HG02870 (cell line): ENCODE results near the gene RPL23.

ENCODE experiments used
- ATAC-seq: cut with Tn5 transposase; IDR thresholded peaks from one replicate; pipeline ENCODE4 v1.9.1; 2021; ENCODE audit warnings: mild to moderate bottlenecking, moderate library complexity; ENCODE audit not compliant: unreplicated experiment

RPL23 gene

DNA sequence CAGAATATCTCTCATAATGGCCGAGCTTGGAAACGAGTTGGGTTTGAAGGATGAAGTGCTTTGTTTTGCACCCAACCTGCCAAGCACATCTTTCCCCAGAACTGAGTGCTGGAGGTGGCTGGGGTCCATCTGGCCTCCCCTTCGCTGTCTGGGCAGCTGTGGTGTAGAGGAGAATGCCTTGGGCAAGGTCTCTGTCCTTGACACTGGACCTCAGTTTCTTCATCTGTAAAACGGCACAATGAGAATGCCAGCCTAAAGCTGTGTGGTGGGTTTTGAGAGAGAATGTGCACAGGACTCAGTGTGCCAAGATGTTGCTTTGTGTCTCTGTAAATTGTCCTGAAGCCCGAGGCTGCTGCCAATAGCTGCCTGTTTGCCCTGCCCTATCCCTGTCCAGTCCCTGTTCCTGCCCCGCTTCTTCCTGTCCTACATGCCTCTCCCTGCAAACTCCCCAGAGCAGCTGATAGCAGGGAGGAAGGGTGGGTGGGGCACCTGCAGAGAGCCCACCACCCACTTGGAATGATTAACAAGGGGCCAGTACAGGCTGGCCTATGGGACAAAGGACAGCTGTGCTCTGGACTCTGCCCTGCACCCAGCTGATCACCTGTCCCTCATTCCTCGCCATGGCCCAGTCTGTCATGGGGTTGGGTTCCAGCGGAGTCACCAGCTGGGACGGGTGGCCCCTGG is 31.7 kb upstream of the RPL23 start:
- ATAC-seq: no peak

- ATAC-seq: no peak
These were observed 30.3 kb upstream of the RPL23 start for GRCh38 chr17:38883592-38884526.

- ATAC-seq: no peak
These were observed 29.3 kb upstream of the RPL23 start for GRCh38 chr17:38882870-38883269.

GRCh38 chr17:38881600-38882191 is 28.2 kb upstream of the RPL23 start:
- no peak for ATAC-seq

DNA sequence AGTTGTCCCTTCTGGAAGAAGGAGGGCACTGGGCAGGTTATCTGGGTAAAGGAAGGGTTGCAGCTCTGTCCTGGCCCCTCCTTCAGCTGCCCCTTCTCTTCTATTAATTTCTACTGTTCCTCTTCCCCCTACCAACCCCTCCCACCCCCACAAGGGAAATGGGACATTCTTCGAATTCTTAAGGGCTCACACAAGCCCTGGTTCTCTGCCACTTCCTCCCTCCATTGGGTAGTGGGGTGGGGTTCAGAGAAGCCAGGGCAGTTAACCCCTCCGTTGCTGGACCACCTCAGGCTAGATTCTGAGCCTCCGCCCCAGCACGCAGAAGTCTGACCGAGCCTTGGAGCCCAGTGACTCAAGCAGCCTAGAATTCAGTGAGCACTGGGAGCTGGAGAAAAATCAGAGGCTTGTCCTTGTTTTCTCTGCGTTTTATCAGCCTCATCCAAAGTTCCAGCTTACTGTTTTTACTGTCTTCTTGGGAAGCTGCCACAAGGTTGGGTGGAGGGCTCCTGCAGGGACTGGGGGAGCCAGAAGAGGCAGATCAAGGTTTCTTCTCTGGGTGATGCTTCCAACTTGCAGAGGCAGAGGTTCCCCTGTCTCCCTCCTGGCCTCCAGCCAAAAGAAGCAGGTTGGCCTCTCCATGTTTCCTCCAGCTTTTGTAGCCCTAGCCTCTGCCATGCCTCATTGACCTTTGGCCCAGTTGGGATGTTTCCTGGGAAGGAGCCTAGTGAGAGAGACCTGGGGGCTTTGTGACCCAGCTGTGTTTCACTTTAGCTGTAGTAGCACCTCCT is 26.6 kb upstream of the RPL23 start:
- ATAC-seq: no peak

- no peak for ATAC-seq
These were observed 23.8 kb upstream of the RPL23 start for GRCh38 chr17:38877130-38877851.

DNA sequence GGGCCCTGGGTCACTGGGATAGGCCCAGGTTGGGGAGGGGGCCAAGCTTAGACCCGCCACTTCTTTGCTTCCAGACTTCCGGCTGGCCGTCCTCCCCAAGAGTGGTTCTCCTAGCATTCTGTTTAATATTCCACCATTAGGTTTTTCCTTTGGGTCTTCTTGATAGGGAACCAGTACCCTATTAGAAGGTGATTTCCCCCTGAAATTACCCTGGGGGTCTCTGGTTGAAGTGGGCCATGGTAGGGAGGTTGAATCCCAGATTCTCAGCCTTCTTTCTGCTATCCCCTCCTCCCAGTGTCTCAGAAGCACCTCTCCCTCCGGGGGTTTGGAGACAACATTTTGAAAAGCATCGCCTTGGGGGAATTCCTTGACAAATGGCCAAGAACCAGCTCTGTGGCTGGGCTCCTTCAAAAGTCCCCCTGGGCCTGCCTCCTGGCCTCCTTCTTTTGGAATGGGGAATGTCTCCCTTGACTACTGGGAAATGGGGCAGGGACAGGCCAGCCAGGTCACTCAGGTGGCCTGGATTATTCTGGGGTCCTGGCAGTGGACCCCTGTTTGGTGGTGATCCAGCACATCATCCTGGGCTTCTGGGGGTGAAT is 22.1 kb upstream of the RPL23 start:
- ATAC-seq: no peak

DNA sequence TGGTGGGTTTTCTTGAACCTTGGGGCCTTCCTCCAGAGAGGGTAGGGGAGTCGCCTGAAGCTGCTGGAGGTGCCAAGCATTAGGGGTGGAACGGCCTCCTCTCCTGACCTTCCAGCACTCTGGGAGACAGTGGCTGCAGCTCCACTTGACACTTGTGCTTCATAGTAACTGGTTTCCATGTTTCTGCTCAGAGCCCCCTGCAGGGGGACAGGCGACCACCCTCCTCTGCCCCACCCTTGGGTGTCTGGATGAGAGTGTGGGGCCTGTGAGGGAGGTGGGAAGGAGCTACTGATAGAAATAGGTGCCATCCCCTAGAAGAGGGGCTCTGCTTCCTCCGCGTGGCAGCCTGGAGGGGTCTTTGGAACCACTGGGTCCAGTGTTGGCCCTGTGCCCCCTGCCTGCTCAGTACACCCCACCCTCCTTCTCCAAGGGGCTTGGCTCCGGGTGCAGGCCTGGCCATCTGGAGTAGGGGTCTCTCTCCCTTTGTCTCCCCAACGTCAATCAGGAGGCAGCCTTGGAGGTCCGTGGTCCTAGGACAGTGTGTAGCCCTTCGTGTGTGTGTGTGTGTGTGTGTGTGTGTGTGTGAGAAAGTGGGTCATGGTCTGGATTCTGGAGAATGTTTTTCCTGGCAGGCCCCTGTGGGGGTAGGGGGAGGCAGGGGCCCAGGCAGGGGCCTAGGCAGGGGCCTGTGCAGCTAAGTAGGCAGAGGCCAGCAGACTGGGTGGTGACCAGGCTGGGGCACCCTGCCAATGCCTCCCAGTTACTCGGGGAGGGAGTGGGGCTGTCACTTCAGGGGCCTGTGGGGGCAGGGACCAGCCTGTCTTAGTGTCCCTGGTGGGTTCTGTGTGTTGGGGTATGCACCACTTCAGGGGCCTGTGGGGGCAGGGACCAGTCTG is 21.2 kb upstream of the RPL23 start:
- no peak for ATAC-seq

GRCh38 chr17:38873640-38874380 is 20.3 kb upstream of the RPL23 start:
- ATAC-seq: no peak

GRCh38 chr17:38872671-38873385 is 19.3 kb upstream of the RPL23 start:
- ATAC-seq: no peak

GRCh38 chr17:38872027-38872511 is 18.5 kb upstream of the RPL23 start:
- no peak for ATAC-seq

GRCh38 chr17:38871247-38872015 is 17.9 kb upstream of the RPL23 start:
- no peak for ATAC-seq

- no peak for ATAC-seq
These were observed 17.0 kb upstream of the RPL23 start for GRCh38 chr17:38870259-38871165.

- peak; percentile 33 for ATAC-seq
These were observed 16.2 kb upstream of the RPL23 start, which contains the start of gene LASP1 for GRCh38 chr17:38869526-38870258. TSS of gene LASP1 (plus strand) at chr17:38870058. CDS start at chr17:38870190, 132 bp downstream.
